ENCODE results near the gene DEFB128.
A peak's percentile ranks its signal among the peaks of the same experiment; 100 is the strongest.
"Not testable (repeated sequence)": the region's sequence is repeated elsewhere in the genome, so short reads cannot be mapped to it uniquely, and the experiment has no call there.

DEFB128 gene

GRCh38 chr20:189611-190010 lies at the start of gene DEFB128:
DEFB128 (minus strand) TSS chr20:189711; CDS start chr20:189623, 88 bp downstream.
- DNase-seq, result no peak

GRCh38 chr20:237929-238328 lies 48.4 kb upstream of the DEFB128 start:
- DNase-seq, result no peak

GRCh38 chr20:237489-237888 lies 48.0 kb upstream of the DEFB128 start:
- peak in 9 of 58 donors; percentile 0 to 10 (median 6) for DNase-seq

GRCh38 chr20:235891-236290 lies 46.4 kb upstream of the DEFB128 start:
- DNase-seq, result peak in 5 of 58 donors; percentile 1 to 4 (median 2)

GRCh38 chr20:227439-228105 lies 38.1 kb upstream of the DEFB128 start:
- no peak for DNase-seq

- no peak for DNase-seq
These were observed 37.4 kb upstream of the DEFB128 start, which contains the start of gene DEFB129 for GRCh38 chr20:226958-227357. DEFB129 (plus strand) TSS chr20:227258; CDS start chr20:227289, 31 bp downstream.

- DNase-seq, result not testable (repeated sequence)
These were observed 36.4 kb upstream of the DEFB128 start for GRCh38 chr20:225879-226278.

- no peak for DNase-seq
These were observed 31.8 kb upstream of the DEFB128 start for GRCh38 chr20:221258-221830.

GRCh38 chr20:219290-220115 lies 30.0 kb upstream of the DEFB128 start:
- no peak for DNase-seq

GRCh38 chr20:217266-217665 lies 27.8 kb upstream of the DEFB128 start:
- DNase-seq, result no peak

GRCh38 chr20:215796-216195 lies 26.3 kb upstream of the DEFB128 start:
- no peak for DNase-seq

GRCh38 chr20:214383-214782 lies 24.9 kb upstream of the DEFB128 start:
- DNase-seq, result no peak

GRCh38 chr20:210809-211502 lies 21.4 kb upstream of the DEFB128 start:
- no peak for DNase-seq

- peak in 2 of 58 donors; percentile 4 for DNase-seq
These were observed 19.5 kb upstream of the DEFB128 start for GRCh38 chr20:208942-209566.

GRCh38 chr20:203630-204029 lies 14.1 kb upstream of the DEFB128 start:
- DNase-seq, result not testable (repeated sequence)

GRCh38 chr20:199996-200395 lies 10.5 kb upstream of the DEFB128 start:
- no peak for DNase-seq

- no peak for DNase-seq
These were observed 8.7 kb upstream of the DEFB128 start for GRCh38 chr20:198225-198624.

- DNase-seq, result no peak
These were observed 1.8 kb downstream of the DEFB128 start for GRCh38 chr20:187733-188132.

- no peak for DNase-seq
These were observed 5.2 kb downstream of the DEFB128 start for GRCh38 chr20:184288-184687.

- DNase-seq, result no peak
These were observed 20.6 kb downstream of the DEFB128 start for GRCh38 chr20:168876-169275.

- DNase-seq, result no peak
These were observed 24.9 kb downstream of the DEFB128 start for GRCh38 chr20:164618-165017.
